Nephron (organoid): ENCODE results near the gene HOXB3.

Source experiments
- H3K27ac Mint-ChIP-seq, 3 experiments: 2 replicates each; pipeline ENCODE4 v1.8.0; 2020; ENCODE audit warnings: mixed read lengths in 3 of 3, mild to moderate bottlenecking in 2 of 3, moderate library complexity in 1 of 3
- H3K27me3 Mint-ChIP-seq: 2 replicates; pipeline ENCODE4 v1.8.0; 2021; ENCODE audit warnings: low read depth, mild to moderate bottlenecking, moderate library complexity, mixed read lengths
- H3K36me3 Mint-ChIP-seq: 2 replicates; pipeline ENCODE4 v1.8.0; 2020; ENCODE audit warnings: low read depth, mixed read lengths
- H3K4me1 Mint-ChIP-seq: 2 replicates; pipeline ENCODE4 v1.8.0; 2020; ENCODE audit warnings: mixed read lengths
- H3K4me3 Mint-ChIP-seq, 3 experiments: 2 replicates each; pipeline ENCODE4 v1.8.0; 2020; ENCODE audit warnings: mild to moderate bottlenecking in 3 of 3, mixed read lengths in 3 of 3, moderate library complexity in 2 of 3
- H3K9me3 Mint-ChIP-seq: 2 replicates; pipeline ENCODE4 v1.8.0; 2020; ENCODE audit warnings: mixed read lengths
- TF ChIP-seq, protein P1 (sequence below), 3 experiments: fragments of 200-600 bp; sonication (generic); IDR thresholded peaks; one replicate each; pipeline ENCODE4 v1.5.0; 2021; ENCODE audit warnings: antibody characterized with exemption in 3 of 3; ENCODE audit not compliant: unreplicated experiment in 3 of 3

HOXB3 gene

DNA sequence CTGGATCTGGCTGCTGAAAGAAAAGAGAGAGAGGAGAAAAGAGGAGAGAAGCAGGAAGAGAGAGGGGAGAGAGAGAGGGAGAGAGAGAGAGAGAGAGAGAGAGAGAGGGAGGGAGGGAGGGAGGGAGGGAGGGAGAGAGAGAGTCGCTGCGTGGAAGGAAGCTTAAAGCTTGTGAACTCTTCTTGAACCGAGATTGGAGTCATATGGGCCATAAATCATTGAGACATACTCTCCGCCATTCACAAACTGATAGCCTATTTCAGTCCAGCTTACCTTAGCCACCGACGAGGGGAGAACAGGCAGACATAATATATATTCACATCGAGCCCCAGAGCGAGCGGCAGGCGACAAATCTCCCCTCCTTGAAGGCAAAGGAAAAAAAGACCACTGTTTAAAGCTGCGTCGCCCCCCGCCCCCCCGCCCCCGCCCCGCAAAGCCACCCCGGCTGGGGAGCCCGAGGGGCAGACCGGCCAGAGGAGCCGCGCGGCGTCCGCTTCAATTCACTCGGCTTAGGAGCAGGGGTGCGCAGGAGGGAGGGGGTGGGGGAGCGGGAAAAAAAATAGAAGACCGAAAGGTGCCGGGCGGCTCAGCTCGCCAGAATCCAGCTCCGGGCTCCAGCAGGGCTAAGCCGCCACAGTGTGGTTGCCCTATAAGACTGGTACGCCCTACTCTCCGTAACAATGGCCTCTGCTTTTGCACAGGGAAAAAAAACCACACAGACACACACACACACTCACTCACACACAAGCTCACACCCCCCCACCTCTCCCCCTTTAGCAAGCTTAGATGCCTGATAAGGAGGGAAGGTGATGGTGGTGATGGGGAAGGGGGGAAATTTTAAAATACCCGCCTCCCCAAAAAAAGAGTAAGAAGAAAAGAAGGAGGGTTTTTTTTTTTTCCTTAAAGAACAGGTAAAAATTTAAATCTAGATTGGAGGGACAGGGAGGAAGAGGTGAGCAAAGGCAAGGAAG lies 34.5 kb downstream of the HOXB3 start:
- peak overlapping the region; percentile 97 to 100 (median 99) for H3K27ac Mint-ChIP-seq
- no peaks in the 10 kb centered on the region for H3K9me3 Mint-ChIP-seq
- TF ChIP-seq, protein P1, sequence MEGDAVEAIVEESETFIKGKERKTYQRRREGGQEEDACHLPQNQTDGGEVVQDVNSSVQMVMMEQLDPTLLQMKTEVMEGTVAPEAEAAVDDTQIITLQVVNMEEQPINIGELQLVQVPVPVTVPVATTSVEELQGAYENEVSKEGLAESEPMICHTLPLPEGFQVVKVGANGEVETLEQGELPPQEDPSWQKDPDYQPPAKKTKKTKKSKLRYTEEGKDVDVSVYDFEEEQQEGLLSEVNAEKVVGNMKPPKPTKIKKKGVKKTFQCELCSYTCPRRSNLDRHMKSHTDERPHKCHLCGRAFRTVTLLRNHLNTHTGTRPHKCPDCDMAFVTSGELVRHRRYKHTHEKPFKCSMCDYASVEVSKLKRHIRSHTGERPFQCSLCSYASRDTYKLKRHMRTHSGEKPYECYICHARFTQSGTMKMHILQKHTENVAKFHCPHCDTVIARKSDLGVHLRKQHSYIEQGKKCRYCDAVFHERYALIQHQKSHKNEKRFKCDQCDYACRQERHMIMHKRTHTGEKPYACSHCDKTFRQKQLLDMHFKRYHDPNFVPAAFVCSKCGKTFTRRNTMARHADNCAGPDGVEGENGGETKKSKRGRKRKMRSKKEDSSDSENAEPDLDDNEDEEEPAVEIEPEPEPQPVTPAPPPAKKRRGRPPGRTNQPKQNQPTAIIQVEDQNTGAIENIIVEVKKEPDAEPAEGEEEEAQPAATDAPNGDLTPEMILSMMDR (IDR thresholded peaks at IDR 0.05; ENCODE audit: unreplicated experiment in 3 of 3), result no peak
- peaks cover 22% of the 10 kb centered on the region for H3K27me3 Mint-ChIP-seq
- H3K4me3 Mint-ChIP-seq, result peak overlapping the region; percentile 76 to 88 (median 83)
- H3K36me3 Mint-ChIP-seq, result peaks cover 21% of the 10 kb centered on the region
- peaks cover 78% of the 10 kb centered on the region for H3K4me1 Mint-ChIP-seq

DNA sequence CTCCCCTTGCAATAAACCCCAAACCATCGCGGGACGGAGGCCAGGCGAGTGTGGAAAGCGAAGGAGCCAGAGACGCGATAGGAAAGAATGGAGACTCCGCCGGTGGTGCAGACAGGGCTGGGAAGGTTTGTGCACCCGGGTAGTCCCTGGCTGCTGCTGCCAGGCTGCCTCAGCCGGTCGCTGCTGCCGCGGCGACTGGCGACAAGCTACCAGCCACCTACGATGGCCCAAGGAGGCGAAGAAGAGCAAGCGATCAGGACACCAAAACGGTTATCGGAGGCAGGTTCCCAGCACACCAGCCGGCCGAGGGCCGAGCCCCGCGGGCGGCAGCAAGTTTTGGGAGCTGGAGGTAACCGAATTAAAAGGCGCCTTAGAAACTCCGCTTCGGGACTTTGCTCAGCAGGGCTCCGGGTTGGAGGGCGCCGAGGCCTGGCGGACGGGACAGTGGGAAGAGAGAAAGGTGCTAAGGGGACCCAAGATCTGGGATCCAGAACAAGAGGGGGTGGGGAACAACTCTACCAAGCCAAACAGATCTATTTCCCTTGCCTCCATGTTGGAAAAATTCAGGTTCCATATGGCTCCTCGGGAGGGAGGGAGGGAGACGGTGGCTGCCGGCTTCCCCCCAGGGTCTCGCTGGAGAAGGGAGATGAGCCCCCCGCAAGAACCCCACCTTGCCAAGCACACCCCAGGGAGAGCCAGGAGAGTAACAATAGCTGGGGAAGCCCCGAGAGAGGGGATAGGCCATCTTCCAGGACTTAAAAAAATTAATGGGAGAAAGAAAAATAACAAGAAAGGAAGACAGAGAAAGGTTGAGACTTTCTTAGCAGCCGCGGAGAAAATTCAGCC lies 35.4 kb downstream of the HOXB3 start:
- peaks cover 16% of the 10 kb centered on the region for H3K27me3 Mint-ChIP-seq
- H3K36me3 Mint-ChIP-seq, result peaks cover 28% of the 10 kb centered on the region
- H3K4me3 Mint-ChIP-seq, result peak overlapping the region; percentile 76 to 88 (median 83)
- H3K4me1 Mint-ChIP-seq, result peaks cover 75% of the 10 kb centered on the region
- no peaks in the 10 kb centered on the region for H3K9me3 Mint-ChIP-seq
- H3K27ac Mint-ChIP-seq, result peak overlapping the region; percentile 97 to 100 (median 99)
- TF ChIP-seq, protein P1 (IDR thresholded peaks at IDR 0.05; ENCODE audit: unreplicated experiment in 3 of 3), result no peak

DNA sequence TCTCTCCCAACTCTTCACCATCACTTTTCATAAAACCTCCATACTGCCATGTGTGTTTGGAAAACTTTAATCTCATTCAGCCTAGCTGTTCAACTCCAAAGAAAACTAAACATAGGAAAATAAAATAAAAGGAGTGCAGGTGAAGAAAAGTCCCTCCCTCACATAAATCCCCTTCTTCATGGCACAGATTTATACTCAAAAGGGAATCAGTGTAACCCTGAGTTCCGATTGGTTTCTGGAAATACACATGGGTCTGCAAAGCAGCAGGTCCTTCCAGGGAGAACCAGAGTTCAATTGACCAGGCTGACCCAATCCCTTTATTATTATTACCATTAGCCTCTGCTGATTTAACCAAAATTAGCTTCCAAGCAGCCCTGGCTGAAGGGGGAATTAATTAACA lies 36.2 kb downstream of the HOXB3 start:
- H3K27ac Mint-ChIP-seq, result peak overlapping the region; percentile 97 to 100 (median 99)
- peak overlapping the region; percentile 76 to 88 (median 83) for H3K4me3 Mint-ChIP-seq
- H3K27me3 Mint-ChIP-seq, result peaks cover 11% of the 10 kb centered on the region
- peaks cover 73% of the 10 kb centered on the region for H3K4me1 Mint-ChIP-seq
- TF ChIP-seq, protein P1 (IDR thresholded peaks at IDR 0.05; ENCODE audit: unreplicated experiment in 3 of 3), result no peak
- H3K9me3 Mint-ChIP-seq, result no peaks in the 10 kb centered on the region
- peaks cover 34% of the 10 kb centered on the region for H3K36me3 Mint-ChIP-seq

DNA sequence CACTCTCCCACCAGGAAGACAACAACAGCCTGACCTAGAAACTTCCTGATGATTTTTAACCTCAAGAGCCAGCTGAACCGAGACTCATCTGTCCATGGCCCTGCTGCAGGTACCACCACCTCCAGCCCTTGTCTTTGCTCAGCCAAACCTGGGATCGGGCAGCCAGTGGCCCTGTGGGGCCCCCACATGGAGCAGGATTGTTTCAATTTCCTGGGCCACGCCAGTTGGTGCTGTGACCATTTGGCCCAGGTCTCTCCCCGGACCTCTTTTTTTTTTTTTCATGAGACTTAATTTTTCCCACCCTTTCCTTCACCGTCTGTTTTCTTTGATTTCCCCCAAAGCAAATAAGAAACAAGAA lies 36.9 kb downstream of the HOXB3 start:
- TF ChIP-seq, protein P1 (IDR thresholded peaks at IDR 0.05; ENCODE audit: unreplicated experiment in 3 of 3), result no peak
- peaks cover 72% of the 10 kb centered on the region for H3K4me1 Mint-ChIP-seq
- peaks cover 5% of the 10 kb centered on the region for H3K27me3 Mint-ChIP-seq
- peak overlapping the region; percentile 76 to 88 (median 83) for H3K4me3 Mint-ChIP-seq
- peaks cover 39% of the 10 kb centered on the region for H3K36me3 Mint-ChIP-seq
- peak overlapping the region; percentile 97 to 100 (median 99) for H3K27ac Mint-ChIP-seq
- no peaks in the 10 kb centered on the region for H3K9me3 Mint-ChIP-seq

DNA sequence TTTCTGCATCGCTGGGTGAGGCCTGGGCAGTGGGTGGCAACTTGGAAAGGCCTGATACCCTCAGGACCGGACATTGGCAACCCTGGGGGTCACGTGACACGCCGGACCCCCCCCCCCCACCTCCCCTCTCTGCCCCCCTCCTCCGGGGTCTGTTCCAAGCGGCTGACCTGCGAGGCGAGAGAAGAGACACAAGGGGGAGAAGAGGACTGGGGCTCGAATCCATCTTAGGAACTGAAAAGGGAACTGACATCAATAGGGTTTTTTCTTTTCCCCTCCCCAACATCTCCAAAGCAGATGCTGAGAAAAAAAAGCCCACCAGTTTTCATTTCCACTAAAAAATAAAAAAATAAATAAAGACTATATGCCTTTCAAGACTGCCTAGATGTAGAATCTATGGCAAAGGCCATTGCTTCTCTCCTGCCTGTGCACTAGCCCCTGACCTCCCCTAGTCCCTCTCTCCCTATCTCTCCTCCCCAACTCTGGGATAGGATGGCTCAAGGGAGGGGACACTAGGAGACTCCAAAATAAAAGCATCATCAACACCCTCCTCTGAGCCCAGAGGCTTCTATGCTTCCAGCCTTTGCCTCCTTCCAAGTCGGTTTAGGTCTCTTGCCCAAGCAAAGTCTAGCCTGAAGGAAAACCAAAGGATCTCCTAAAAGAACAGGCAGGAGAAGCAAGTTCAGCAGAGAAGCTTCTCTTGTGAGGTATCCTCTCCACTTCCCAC lies 37.4 kb downstream of the HOXB3 start:
- H3K4me3 Mint-ChIP-seq, result peak overlapping the region; percentile 76 to 88 (median 83)
- TF ChIP-seq, protein P1 (IDR thresholded peaks at IDR 0.05; ENCODE audit: unreplicated experiment in 3 of 3), result no peak

More for the DNA sequence above, 37.4 kb downstream of the HOXB3 start:
- Mint-ChIP-seq H3K27ac (peak overlapping the region; percentile 97 to 100 (median 99)), H3K27me3 (peaks cover 3% of the 10 kb centered on the region), H3K36me3 (peaks cover 40% of the 10 kb centered on the region), H3K9me3 (no peaks in the 10 kb centered on the region), H3K4me1 (peaks cover 73% of the 10 kb centered on the region)
